Measurements from ENCODE around the gene NOP10.
"Not testable (repeated sequence)": the region's sequence is repeated elsewhere in the genome, so short reads cannot be mapped to it uniquely, and the experiment has no call there.

The NOP10 gene

DNA sequence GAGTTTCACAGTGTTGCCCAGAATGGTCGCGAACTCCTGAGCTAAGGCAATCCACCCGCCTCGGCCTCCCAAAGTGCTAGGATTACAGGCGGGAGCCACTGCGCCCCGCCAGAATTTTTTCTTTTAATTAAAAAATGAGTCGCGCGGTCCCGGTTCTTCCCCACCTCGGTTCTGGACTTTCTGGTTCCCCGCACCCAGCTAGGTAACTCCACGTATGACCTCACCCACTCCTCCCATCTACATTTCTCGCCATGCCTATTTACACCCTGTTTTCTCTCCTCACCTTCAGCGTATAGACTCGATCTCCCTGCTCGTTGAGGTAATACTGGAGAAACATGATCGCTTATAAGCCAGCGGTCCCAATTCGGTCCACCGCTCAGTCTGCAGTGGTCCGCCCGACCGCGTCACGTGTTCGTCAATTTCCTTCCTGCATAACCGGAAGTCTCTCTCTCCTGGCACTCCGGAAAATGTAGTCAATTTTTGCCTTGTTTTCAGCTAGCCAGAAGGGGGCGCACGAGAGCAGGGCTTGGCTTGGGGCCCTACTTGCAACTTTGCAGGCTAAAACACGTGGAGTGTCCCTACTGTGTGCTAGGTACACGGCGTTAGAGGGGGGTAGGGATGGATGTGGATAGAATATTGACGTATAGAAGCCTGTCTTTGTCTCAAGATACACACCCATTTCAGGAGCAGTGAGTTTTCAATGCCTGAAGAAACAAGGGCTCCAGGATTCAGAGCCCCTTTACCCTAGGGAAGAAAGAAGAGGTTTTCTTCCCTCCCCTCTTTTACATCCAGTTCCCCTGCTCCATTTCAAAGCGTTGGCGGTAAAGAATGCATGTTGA lies at the start of gene NOP10, which contains the start of gene NUTM1:
NOP10 (minus strand) TSS at position 400 of the 839 bp plus-strand sequence; CDS start at position 337, 63 bp downstream.
NUTM1 (plus strand) TSS at position 579 of the 839 bp plus-strand sequence. CDS start 382 bp downstream, outside the sequence.
- peak; percentile 86 for DNase-seq (ENCODE audit: low read depth)

DNA sequence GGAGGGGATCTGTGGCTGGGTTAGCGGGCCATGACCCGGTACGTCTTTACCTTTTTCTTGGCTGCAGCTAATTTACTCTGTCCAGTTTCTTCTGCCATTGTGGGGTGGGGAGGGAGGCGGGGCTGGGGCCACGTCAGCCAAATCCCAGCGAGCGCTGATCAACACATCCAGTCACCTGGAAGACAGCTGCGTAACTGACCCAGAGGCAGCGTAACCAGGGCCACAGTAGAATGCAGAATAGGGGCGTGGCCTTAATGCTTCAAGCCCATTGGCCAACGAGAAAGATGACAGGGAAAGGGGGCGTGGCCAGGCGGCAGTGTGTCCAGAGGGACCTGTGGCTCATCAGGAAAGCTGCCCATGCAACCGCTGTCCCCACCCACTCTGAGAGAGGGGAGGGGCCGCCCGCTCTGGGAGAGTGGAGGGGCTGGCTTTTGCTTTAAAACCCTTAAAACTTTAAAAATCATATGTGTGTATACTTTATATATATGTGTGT lies 46.7 kb upstream of the NOP10 start:
- DNase-seq (ENCODE audit: low read depth) = not testable (repeated sequence)

DNA sequence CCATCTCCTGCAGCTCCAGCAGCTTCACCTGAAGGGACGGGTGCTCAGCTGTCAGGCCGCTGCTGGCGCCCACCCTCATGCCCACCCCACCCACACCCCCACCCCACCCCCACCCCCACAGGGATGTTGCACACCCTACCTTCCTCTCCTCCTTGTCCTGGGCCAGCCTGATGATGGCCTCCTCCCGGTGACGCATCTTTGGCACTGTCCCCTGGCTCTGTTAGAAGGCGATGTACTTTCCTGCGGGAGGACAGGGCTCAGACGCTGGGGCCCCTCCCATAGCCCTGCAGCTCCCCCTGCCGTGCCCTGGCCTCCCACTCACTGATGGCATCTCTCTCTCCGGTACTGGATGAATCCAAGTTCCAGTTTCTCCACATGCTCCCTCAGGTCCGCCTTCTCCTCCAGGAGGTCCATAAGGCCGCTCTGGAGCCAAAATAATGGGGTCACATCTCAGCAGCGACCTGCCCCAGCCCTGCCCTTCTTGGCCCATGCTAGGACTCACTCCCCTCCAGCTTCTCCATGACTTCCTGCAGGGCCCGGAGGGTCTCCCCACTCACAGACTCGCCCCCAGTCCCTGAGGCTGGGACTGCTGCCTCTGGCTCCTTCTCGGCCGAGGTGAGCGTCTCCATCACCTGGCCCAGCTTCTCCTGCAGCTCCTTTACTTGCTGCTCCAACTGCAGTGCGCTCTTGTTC lies 39.0 kb upstream of the NOP10 start:
- DNase-seq (ENCODE audit: low read depth) = not testable (repeated sequence)

DNA sequence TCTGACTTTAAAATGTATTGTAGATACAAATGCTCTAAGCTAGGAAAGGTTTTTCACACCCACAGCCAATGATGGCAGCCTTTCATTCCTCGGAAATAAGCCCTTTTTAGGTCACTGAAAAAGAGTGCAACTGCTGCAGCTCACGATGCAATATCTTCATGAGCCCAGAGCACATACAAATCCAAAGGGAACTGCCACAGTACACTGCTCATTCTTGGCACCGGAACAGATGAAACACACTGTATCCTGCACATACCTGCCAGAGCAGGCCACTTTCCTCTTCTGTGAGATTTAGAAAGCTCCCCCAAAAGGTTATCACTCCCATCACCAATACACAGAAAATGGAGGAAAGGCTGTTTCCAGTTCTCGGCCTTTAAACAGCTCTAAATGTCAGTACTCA lies 37.6 kb upstream of the NOP10 start:
- not testable (repeated sequence) for DNase-seq (ENCODE audit: low read depth)

DNA sequence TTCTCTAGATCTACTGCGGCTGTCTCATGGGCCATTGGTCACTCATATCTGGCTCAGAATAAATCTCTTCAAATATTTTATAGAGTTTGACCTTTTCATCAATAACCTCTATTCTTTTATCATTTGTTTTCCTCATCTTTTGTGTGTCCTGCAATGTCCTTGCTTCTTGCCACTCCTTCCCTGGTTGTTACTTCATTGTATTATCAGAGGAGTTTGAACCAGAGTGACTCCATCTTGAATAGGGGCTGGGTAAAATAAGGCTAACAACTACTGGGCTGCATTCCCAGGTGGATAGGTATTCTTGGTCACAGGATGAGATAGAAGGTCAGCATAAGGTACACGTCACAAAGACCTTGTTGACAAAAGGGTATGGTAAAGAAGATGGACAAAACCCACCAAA lies 33.9 kb upstream of the NOP10 start:
- DNase-seq (ENCODE audit: low read depth) = no peak

DNA sequence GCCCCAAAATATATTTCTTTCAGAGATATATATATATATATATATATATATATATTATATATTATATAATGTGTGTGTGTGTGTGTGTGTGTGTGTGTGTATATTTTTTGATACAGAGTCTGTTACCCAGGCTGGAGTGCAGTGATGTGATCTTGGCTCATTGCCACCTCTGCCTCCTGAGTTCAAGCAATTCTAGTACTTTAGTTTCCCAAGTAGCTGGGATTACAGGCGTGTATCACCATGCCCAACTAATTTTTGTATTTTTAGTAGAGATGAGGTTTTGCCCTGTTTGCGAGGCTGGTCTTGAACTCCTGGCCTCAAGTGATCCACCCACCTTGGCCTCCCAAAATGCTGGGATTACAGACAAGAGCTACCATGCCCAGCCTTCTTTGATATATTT lies 32.6 kb upstream of the NOP10 start:
- not testable (repeated sequence) for DNase-seq (ENCODE audit: low read depth)

DNA sequence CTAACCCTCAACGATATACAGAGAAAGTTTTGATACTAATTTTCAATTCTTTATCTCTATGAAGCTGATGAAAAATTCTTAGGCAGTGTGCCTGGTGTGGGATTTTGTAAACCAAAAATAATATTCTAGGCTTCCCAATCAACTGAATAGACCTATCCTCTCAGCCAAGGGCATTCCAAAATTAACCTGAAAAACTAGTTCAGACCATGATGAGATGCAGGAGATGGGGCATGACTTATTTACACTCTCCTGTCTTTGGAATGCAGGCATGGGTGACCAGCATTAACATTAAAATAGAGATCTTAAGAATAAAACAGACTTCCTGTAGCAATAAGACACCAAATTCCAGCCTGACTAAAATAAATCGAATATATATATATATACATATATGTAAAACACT lies 31.9 kb upstream of the NOP10 start:
- DNase-seq (ENCODE audit: low read depth) = no peak

DNA sequence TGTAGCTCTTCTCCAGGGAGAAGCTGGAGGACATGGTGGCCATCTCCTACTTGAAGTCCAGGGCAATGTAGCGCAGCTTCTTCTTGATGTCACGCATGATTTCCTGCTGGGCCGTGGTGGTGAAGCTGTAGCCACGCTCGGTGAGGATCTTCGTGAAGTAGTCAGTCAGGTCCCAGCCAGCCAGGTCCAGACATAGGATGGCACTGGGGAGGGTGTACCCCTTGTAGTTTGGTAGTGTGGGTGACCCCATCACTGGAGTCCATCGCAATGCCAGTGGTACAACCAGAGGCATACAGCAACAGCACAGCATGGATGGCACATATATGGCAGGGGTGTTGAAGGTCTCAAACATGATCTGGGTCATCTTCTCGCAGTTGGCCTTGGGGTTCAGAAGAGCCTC lies 31.0 kb upstream of the NOP10 start:
- no peak for DNase-seq (ENCODE audit: low read depth)

DNA sequence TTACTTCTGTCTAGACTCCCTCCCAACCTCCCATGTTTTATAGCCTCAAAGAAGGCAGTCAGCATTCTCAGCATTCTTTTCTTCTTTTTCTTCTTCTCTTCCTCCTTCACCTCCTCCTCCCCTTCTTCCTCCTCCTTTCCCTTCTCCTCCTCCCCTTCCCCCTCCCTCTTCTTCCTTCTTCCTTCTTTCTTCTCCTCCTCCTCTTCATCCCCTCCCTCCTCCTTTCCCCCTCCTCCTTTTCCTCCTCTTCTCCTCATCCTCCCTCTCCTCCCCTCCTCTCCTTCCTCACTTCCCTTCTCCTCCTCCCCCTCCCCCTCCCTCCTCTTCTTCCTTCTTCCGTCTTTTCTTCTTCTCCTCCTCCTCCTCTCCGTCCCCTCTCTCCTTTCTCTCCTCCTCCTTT lies 27.7 kb upstream of the NOP10 start:
- DNase-seq (ENCODE audit: low read depth) = no peak

DNA sequence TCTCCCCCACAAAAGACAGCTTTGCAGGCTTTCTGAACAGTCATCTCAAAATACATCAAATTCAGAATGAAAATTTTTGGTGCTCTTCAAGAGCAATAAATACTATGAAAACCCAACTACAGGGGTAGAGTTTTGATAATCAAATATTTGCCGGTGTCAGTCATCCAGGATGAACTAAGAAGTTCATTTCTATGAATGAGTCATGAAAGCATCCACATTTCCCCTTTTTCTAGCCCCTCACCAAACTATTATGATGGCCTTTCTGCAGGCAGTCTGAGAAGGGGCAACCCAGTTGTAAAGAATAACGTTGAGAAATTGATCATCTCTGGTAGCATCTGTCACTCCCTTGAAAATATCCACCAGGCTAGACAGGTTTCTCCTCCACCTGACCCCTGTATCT lies 27.2 kb upstream of the NOP10 start:
- no peak for DNase-seq (ENCODE audit: low read depth)

DNA sequence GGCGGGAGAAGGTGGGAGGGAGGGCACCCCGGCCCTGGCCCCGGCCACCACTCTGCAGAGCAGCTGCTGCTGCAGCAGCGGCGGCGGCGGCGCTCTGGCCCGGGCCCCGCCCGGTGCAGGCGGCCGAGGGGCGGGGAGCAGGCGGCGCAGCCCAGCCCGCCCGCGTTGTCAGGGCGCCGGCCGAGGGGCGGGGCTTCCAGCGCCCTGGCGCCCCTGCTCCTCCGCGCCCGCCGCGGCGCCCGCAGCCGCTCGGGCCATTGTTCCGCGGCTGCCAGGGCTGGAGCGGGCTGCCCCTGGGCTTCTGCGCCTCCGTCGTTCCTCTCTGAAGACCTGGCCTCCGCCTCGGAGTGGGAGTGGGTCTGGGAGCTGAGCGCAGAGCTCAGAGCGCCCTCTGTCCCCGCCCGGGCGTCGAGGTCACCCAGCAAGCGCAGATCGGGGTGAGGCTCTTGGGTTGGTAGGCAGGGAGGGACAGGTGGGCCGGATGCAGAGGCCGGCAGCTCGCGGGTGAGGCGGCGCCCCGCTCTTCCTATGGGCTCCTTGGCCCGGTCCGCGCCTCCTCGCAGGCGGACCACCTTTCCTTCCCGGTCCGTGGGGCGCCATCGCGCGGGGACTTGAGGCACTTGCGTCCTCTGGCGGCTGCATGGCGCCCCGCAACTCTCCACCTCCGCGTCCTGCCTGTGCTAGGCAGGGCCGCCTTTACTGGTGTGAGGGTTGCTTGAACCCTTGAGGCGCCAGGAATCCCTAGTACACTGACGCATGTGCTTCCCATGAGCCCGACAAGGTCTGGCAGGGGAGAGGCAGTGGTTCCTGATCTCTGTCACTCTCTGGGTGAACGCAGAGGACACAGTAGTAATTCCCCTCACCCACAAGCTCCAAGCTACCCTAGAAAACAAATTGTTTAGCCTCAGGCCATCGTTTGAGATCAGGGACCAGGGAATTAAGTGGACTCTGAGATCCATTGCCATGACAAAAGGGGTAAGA lies 24.5 kb upstream of the NOP10 start, which contains the start of gene LPCAT4:
LPCAT4 (minus strand) TSS at position 96 of the 981 bp plus-strand sequence. CDS start 96 bp downstream, outside the sequence.
- DNase-seq (ENCODE audit: low read depth) = peak; percentile 87

DNA sequence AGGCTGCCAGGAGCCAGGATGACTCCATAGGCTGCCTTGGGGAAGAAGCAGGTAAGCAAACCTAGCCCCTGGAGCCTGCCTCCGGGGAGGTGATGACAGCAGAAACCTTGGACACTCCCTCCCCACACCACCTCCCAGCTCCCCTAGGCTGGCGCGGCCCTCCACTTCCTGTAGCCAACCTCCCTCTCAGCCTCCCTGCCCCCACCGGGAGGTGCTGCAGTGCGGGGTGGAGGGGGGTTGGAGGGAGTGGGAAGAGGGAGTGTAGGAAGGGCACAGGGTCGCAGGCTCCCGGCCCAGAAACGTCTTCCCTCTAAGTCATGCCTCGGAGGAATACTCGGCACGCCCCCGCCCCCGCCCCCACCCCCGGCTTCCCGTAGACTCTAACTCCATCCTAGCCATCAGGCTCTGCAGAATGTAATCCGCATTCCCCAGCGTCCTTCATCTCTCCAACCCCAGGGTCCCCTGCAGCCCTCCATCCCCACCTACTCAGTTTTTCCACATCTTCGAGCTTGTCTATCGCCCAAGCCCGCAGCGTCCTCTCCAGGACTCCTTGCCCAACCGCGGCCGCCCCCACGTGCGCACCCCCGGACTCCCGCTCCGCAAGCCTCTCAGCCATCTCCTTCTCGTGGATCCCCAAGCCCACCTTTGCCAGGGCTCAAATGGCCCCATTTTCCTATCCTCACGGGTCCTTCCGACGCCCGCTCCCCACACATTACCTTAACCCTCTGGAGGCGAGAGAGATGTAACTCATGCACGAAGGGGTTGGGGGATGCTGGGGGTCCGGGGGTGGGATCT lies 23.5 kb upstream of the NOP10 start:
- peak; percentile 29 for DNase-seq (ENCODE audit: low read depth)

DNA sequence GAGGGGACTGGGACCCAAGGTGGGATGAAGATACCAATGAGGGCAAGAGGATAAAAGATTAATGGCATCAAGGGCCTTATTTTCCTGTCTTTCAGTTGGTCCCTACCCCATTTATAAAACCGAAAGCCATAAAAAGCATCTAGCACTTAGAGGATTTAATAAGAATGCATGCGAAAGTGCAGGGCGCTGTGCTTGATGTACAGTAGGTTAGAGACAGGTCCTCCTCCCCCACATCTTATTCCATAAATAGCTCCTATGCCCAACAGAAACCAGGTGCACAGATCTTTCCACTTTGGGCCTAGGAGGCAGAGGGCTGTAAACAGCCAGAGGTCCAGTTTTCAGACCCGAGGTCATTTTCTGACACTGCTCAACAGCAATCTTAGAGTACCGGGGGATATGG lies 22.9 kb upstream of the NOP10 start:
- no peak for DNase-seq (ENCODE audit: low read depth)

DNA sequence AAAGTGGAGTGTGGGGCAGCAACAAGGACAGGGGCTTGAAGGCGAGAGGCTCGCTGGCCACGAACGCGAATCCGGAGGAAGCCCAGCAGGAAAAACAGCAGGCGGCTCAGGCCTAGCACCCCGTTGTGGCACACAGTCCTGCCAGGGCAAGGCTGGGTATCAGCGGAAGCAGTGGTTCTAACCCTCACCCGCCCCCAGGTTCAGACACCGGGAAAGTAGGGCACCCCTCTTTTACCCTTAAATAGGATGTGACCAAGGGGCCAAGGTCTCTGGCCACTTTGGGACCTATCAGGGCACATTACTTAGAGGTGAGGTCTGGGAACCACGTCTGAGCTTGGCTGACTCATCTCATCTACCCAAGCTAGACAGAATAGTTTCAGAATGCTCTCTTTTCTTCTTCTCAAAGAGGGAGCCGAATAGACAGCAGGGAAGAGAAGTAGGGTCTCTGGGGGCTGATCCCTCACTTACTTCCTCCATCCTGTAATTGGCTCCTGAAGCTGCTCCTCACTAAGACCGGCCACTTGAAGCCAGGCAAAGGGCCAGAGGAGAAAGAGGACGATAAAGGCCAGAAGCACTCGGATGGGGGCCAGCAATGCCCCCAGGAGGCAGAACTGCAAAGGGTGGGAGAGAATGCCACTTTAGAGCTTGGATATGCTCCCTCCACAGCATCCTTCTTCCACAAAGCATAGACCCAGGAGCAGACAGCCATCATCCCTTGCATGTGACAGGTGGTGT lies 22.3 kb upstream of the NOP10 start:
- DNase-seq (ENCODE audit: low read depth) = no peak

DNA sequence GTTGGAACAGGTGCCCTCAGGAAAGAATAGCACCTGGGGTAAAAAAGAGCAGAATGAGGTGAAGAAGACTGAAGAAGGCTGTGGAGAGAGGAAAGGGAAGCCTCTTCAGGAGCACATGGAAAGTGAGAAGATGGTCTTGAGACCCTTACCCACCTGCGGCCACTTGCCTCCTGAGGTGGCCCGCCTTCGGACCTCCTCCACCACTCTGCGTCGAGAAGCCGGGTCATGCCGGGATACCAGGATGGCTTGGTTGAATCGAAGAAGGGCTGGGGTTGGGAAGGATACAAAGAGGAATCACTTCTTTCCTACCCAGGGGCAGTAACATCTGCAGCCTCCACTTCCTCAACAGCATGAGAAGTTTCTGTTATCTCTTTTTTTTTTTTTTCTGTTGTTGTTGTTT lies 21.1 kb upstream of the NOP10 start:
- no peak for DNase-seq (ENCODE audit: low read depth)

DNA sequence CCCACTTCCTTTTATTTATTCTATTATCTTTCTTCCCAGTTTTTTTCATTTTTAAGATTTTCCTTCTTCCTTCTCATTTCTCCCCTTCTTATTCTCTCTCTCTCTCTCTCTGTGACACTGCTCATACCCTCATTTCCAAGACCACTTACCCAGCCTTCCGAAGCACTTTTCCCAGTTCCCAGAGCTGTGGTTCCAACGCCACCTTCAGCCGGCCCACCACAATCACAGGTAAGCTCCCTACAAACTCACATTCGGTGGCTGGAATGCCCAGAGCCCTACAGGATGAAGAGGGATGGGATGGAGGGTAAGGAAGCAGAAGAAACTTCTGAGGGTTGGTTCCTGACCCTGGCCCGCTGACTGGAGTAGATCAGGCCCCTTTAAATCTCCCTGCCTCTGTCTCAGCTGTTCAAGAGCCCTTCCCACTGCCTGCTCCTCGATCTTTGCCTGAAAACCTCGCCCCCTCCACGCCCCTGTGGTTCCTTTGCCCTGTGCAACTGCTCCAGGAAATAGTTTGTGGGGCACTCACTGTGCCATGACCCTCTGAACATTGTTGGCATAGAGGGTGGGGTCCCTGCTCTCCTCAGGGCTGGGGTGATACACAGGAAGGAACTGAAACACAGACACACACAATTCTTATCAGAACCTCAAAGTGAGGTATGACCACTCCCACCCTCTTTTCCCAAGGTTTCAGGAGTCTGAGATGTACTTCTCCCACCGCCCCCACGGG lies 19.3 kb upstream of the NOP10 start:
- no peak for DNase-seq (ENCODE audit: low read depth)

DNA sequence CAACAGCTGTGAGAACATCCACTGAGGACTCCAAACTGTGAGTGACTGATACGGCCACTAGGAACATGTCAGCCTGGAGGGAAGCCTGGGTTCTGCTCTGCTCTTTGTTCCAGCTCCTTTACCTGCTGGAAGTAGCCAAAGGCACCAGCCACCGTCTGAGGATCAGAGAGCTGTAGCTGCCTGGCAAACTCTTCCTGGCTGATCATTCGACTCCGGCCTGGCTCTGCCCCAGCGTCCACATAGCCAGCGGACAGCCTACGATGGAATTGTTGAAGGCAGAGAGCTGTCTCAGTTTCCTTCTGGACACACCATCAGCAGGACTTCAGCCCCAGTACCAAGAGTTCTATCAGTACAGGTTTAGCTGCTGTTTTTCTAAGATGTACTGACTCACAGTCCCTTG lies 18.3 kb upstream of the NOP10 start:
- DNase-seq (ENCODE audit: low read depth) = no peak

DNA sequence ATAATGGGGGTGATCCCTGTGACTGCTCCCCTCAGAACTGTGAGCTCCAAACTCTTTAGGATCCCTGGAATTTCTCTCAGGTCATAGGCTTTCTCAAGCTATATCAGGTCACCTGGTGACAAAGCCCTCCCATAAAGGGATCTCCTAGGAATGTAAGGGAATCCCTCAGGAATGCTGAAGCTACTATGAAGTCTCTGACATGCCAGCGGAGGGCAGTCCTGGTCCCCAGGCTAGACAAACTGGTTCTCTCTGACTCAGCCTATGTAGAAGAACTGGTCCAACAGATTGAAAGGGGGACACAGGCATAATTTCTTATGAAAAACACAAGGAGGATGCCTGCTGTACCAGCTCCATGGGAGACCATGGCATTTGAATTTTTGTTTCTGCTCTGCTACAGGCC lies 17.4 kb upstream of the NOP10 start:
- DNase-seq (ENCODE audit: low read depth) = no peak

DNA sequence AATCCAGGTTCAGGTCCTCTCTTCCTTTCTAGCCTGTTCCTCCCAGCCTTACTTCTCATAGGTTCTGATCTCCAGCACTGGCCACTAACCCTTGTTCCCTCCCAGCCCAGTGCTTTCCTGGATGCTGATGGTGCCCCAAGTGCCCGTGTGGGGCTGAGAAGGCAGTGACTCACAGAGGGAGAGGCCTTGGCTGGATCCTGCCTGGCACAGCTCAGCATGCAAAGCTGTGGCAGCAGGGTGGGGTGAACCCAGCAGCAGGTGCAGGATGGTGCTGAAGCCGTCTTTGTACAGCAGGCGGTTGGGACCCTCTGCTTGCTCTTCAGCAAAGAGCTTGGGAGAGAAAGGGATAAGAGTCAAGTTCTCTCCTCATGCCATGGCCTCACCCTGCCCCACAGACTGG lies 16.5 kb upstream of the NOP10 start:
- DNase-seq (ENCODE audit: low read depth) = no peak

DNA sequence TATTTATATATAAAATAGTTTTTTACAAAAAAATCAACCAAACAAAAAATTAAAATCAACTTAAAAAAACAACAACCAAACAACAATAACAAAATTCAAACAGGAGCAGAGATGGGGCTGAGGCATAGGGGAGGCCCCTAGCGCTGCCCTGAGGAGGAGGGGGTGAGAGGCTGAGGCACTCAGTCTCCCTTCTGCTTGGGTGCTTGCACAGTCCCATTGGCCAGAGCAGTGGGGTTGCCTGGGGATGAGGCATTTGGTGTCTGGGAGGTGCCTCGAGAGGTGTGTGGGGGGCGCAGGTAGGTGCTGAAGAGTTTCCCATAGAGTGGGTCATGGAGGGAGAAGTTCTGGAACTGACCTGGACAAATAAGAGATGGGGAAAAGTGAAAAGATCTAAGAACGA lies 16.0 kb upstream of the NOP10 start:
- DNase-seq (ENCODE audit: low read depth) = no peak
